ENCODE results near the gene P2RY14.

P2RY14 gene

DNA sequence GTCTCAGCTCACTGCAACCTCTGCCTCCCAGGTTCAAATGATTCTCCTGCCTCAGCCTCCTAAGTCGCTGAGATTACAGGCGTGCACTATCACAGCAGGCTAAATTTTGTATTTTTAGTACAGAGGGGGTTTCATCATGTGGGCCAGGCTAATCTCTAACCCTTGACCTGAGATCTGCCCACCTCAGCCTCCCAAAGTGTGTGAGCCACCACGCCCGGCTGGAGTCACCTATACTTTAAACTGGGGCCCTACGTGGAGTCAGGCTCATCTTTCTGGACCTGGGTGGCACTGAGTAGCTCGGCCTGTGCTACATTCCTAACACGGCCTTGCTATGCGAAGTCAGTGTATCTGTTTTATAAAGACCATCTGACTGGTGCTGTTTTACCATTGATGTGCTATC is 81.1 kb downstream of the P2RY14 start:
- TF ChIP-seq ZFX (IDR thresholded peaks at IDR 0.05), result no peak
- TF ChIP-seq, protein P1, sequence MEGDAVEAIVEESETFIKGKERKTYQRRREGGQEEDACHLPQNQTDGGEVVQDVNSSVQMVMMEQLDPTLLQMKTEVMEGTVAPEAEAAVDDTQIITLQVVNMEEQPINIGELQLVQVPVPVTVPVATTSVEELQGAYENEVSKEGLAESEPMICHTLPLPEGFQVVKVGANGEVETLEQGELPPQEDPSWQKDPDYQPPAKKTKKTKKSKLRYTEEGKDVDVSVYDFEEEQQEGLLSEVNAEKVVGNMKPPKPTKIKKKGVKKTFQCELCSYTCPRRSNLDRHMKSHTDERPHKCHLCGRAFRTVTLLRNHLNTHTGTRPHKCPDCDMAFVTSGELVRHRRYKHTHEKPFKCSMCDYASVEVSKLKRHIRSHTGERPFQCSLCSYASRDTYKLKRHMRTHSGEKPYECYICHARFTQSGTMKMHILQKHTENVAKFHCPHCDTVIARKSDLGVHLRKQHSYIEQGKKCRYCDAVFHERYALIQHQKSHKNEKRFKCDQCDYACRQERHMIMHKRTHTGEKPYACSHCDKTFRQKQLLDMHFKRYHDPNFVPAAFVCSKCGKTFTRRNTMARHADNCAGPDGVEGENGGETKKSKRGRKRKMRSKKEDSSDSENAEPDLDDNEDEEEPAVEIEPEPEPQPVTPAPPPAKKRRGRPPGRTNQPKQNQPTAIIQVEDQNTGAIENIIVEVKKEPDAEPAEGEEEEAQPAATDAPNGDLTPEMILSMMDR (conservative IDR thresholded peaks at IDR 0.05), result no peak
- no peak overlapping the region for H3K27ac ChIP-seq

DNA sequence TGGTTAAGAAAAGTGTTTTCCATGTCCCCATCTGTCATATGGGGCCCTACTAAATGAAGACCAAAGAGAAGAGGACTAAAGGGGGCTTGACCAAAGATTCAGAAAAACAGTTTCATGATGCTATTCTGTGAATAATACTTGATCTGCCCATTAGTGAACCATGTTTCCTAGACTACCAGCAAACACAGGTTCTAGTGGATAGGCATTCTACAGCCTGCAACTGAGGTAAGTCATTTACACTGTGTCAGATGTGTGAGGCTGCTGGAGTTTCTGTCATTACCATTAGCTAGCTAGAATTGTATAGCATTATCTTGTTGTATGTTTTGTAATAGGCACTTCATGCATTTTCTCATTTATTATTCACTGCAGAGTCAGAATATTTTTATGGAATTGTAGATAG is 81.9 kb downstream of the P2RY14 start:
- no peak overlapping the region for H3K27ac ChIP-seq
- no peak for TF ChIP-seq ZFX (IDR thresholded peaks at IDR 0.05)
- TF ChIP-seq, protein P1 (conservative IDR thresholded peaks at IDR 0.05), result no peak

DNA sequence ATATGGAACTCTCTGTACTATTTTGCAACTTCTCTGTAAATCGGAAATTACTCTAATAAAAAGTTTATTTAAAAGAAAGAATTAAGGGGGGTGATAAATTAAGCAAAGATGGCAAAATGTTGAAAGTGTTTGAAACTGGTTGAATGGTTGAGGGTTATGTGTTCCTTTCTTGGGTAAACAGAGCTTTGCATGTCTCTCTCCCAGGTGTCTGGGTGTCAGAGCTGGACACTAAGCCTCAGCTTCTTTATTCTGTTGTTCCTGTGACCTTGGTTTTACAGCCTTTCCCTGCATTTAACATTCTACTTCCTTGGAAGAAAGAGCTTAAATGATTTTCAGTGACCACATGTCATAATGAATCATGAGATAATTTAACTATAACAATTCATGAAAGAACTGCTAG is 82.5 kb downstream of the P2RY14 start:
- H3K27ac ChIP-seq, result no peak overlapping the region
- TF ChIP-seq ZFX (IDR thresholded peaks at IDR 0.05), result no peak
- TF ChIP-seq, protein P1 (conservative IDR thresholded peaks at IDR 0.05), result no peak

DNA sequence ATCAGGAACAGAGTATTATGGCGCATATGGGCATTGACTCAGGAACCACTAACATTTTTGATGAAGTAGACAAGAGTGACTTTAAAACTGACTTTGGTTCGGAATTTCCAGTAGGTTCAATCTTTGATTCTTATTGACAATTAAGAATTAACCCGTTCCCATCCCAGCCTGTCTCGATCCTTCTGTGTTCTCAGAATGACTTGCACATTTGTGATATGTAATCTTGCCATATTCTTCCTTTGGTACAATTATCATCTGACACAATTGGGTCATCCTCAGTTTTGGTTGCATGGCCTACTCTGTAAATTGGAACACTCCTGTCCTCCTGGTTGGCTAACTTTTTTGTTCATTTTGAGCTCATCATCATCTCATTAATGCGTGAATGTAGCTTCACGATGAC is 85.8 kb downstream of the P2RY14 start:
- TF ChIP-seq, protein P1 (conservative IDR thresholded peaks at IDR 0.05), result no peak
- TF ChIP-seq ZFX (IDR thresholded peaks at IDR 0.05), result no peak
- no peak overlapping the region for H3K27ac ChIP-seq

DNA sequence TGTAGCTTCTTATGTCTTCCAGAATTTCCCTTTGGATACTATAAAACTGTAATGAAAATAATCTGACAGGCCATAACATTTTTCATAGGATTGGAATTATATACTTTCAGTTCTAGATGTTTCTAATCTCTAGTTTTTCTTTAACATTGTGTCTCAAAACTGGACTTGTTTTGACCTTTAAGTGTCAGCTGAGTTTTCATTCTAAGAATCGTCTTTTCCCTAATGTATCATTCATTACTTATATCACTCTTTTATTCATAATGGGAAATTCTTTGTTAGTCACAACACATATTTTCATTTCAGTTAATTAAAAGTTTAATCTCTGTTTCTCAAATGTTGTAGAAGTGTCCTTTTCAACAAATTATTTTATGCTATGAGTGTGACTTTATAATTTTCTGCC is 87.2 kb downstream of the P2RY14 start:
- no peak for TF ChIP-seq ZFX (IDR thresholded peaks at IDR 0.05)
- TF ChIP-seq, protein P1 (conservative IDR thresholded peaks at IDR 0.05), result no peak
- H3K27ac ChIP-seq, result no peak overlapping the region

DNA sequence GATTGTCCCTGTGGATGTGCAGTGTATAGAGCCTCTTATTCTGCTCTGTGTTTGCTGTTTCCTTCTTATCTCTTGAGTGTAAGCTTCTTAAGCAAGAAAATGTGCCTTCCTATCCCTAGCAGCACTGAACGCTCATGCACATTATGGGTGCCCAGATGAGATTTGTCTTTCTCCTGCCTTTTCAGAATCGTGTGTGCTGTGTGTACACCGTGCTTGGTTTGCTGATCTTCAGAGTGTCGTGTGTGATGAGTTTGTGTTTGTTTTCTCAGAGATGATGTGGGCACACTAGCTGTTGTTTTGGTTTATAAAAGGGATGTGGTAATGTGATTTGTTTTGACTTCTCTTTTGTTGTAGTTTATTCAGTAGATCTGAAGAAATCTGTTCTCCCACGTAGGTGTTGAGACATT is 95.1 kb downstream of the P2RY14 start:
- TF ChIP-seq, protein P1 (conservative IDR thresholded peaks at IDR 0.05), result no peak
- no peak for TF ChIP-seq ZFX (IDR thresholded peaks at IDR 0.05)
- H3K27ac ChIP-seq, result no peak overlapping the region

DNA sequence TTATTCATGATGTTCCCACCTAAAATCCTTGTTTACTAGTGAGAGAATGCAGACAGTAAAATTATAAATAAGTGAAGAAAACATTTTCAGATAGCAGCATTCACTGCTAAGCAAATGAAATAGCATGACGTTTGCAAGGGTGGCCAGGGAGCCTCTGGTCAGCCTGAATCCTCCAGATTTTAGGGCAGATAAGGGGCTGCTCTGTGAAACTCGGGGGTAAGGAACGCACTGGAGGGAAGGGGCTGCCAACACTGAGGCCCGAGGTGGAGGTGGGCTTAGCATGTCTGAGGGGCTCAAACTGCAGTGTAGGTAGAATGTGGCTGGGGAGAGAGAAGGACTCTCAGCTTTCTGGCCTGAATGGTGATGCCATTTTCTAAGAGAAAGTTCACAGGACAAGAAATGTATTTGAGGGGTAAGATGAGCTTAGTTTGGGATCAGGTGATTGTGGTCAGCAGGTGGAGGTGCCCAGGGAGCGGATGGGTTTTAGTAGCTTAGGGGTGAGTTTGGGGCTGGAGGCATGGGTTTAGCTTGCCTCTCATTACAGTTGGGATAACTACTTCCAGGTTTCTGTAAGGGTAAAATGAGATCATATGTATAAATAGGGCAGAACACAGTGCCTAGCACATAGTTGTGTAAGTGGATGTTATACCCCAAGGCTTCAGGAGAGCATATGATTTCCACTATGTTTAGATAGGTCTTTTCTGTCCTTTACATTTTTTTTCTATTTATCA is 95.8 kb downstream of the P2RY14 start:
- TF ChIP-seq ZFX (IDR thresholded peaks at IDR 0.05), result no peak
- TF ChIP-seq, protein P1 (conservative IDR thresholded peaks at IDR 0.05), result no peak
- no peak overlapping the region for H3K27ac ChIP-seq

Measured in C4-2B (cell line).